ENCODE results near the gene GLT1D1.

GRCh38 chr12:128840862-128841468, 12.3 kb upstream of the GLT1D1 start:
- TF ChIP-seq POLR2AphosphoS5 (IDR thresholded peaks at IDR 0.05), result no peak
- TF ChIP-seq POLR2A (IDR thresholded peaks at IDR 0.05), result no peak
